Keratinocyte (primary cell): ENCODE results near the gene AP2A2. TPM values are rescaled to one million over a fixed set of nuclear protein-coding genes. Genes with fewer than 3 reads are reported as not detected.

ENCODE experiments used
- DNase-seq: peaks from one replicate; pipeline ENCODE4 v3.0.0-alpha.2; 2011; ENCODE audit warnings: low read depth, missing footprints, low spot score
- FAIRE-seq: peaks from 2 replicates; lab custom pipeline; 2011; peaks lifted over from hg19 to GRCh38; lab: Jason Lieb, UNC
- H2AFZ ChIP-seq: 2 replicates; pipeline ENCODE4 v1.6.0; 2012; ENCODE audit warnings: low read length, control low read depth, inconsistent platforms; ENCODE audit not compliant: control insufficient read depth
- H3K27ac ChIP-seq: 2 replicates; pipeline ENCODE4 v1.5.1; 2011; ENCODE audit warnings: low read length; ENCODE audit not compliant: control insufficient read depth, insufficient read depth
- H3K27me3 ChIP-seq: 3 replicates; pipeline ENCODE4 v1.6.0; 2011; ENCODE audit warnings: low read length; ENCODE audit not compliant: control insufficient read depth, insufficient read depth; ENCODE audit errors: extremely low read depth
- H3K36me3 ChIP-seq, 2 experiments: 2 replicates in 1 of 2; 3 replicates in 1 of 2; pipeline ENCODE4 v1.5.1; 2011; ENCODE audit warnings: low read length in 2 of 2, mild to moderate bottlenecking in 1 of 2; ENCODE audit not compliant: control insufficient read depth in 2 of 2, insufficient read depth in 2 of 2; ENCODE audit errors: extremely low read depth in 1 of 2
- H3K4me1 ChIP-seq: 3 replicates; pipeline ENCODE4 v1.5.1; 2011; ENCODE audit warnings: low read length; ENCODE audit not compliant: control insufficient read depth, insufficient read depth; ENCODE audit errors: extremely low read depth
- H3K4me2 ChIP-seq: 3 replicates; pipeline ENCODE4 v1.6.0; 2011; ENCODE audit warnings: low read depth, low read length; ENCODE audit not compliant: control insufficient read depth, insufficient read depth; ENCODE audit errors: extremely low read depth
- H3K4me3 ChIP-seq, 3 experiments: fragments of 200-600 bp in 1 of 3; sonication (generic) in 1 of 3; 2 replicates in 2 of 3; 3 replicates in 1 of 3; pipeline ENCODE4 v1.5.1; 2011 to 2016; ENCODE audit warnings: low read length in 3 of 3, mild to moderate bottlenecking in 3 of 3, control low read depth in 2 of 3, inconsistent platforms in 1 of 3, low read depth in 1 of 3, mixed read lengths in 1 of 3, mixed run types in 1 of 3, moderate library complexity in 1 of 3; ENCODE audit not compliant: control insufficient read depth in 2 of 3, insufficient read depth in 2 of 3; ENCODE audit errors: extremely low read depth in 1 of 3
- H3K79me2 ChIP-seq: 2 replicates; pipeline ENCODE4 v1.6.0; 2012; ENCODE audit warnings: low read length; ENCODE audit not compliant: control insufficient read depth, insufficient read depth
- H3K9ac ChIP-seq: 3 replicates; pipeline ENCODE4 v1.6.0; 2011; ENCODE audit warnings: low read length; ENCODE audit not compliant: control insufficient read depth, insufficient read depth; ENCODE audit errors: extremely low read depth
- H3K9me1 ChIP-seq: 3 replicates; pipeline ENCODE4 v1.6.0; 2011; ENCODE audit warnings: low read length; ENCODE audit not compliant: control insufficient read depth, insufficient read depth; ENCODE audit errors: extremely low read depth
- H3K9me3 ChIP-seq: 2 replicates; pipeline ENCODE4 v1.5.1; 2012; ENCODE audit warnings: low read depth, low read length; ENCODE audit not compliant: control insufficient read depth
- H4K20me1 ChIP-seq: 3 replicates; pipeline ENCODE4 v1.6.0; 2011; ENCODE audit warnings: low read length; ENCODE audit not compliant: control insufficient read depth, insufficient read depth; ENCODE audit errors: extremely low read depth
- EZH2 ChIP-seq: IDR thresholded peaks from one replicate; pipeline ENCODE4 v1.6.1; 2012; ENCODE audit warnings: inconsistent platforms, mild to moderate bottlenecking, low read length, moderate library complexity
- dilution Hi-C: fragments of 300-500 bp; cut with MboI; formaldehyde crosslinking; loops from one replicate; pipeline ENCODE4 v1.7.0; 2020; ENCODE audit warnings: low sequenced_read_pairs; ENCODE audit not compliant: extremely low pct_ligation_motif_present
- polyA plus RNA-seq, 5 experiments: library from polyadenylated mRNA; depleted of rRNA in 3 of 5; stranded (reverse) in 3 of 5; stranded (forward) in 1 of 5; unstranded in 1 of 5; fragments of >200 nt; gene quantifications; 1 replicate in 1 of 5; 2 replicates in 3 of 5; 3 replicates in 1 of 5; pipeline versions ENCODE4 v1.2.1 to v1.2.3, GENCODE V29; 2011 to 2012; ENCODE audit warnings: missing spikeins in 2 of 5, low read depth in 1 of 5, low replicate concordance in 1 of 5
- TF ChIP-seq, protein P1 (sequence below), 3 experiments: IDR thresholded peaks in 1 of 3; conservative IDR thresholded peaks in 1 of 3; optimal IDR thresholded peaks in 1 of 3; 2 replicates in 2 of 3; 3 replicates in 1 of 3; pipeline versions ENCODE3 to v1.5.1; 2011; ENCODE audit warnings: low read length in 3 of 3, mild to moderate bottlenecking in 3 of 3, moderate library complexity in 2 of 3, control low read depth in 1 of 3, inconsistent platforms in 1 of 3; ENCODE audit not compliant: insufficient read depth in 2 of 3; ENCODE audit errors: extremely low read depth in 1 of 3

Gene AP2A2
- polyA plus RNA-seq, 1 donor (not counting 4 experiments of a cell fraction or from before 2014, with no cell fraction given), result 47.8 TPM

DNA sequence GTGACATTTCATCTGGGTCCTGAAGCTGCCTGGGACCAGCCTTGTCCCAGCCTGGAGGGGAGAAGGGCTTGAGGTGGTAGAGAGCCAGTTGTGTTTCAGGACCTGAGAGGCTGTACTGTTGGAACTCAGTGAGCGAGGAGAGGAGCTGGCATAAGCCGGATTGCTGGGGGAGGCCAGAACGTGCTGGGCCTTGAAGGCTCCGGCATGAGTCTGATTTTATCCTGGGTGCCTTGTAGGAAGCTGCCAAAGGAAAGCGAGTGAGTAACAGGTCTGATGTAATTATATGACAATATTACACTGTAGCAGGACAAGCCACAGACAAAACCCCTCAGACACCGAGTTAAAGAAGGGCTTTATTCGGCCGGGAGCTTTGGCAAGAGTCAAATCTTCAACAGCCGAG lies 17.2 kb downstream of the AP2A2 start:
- TF ChIP-seq, protein P1, sequence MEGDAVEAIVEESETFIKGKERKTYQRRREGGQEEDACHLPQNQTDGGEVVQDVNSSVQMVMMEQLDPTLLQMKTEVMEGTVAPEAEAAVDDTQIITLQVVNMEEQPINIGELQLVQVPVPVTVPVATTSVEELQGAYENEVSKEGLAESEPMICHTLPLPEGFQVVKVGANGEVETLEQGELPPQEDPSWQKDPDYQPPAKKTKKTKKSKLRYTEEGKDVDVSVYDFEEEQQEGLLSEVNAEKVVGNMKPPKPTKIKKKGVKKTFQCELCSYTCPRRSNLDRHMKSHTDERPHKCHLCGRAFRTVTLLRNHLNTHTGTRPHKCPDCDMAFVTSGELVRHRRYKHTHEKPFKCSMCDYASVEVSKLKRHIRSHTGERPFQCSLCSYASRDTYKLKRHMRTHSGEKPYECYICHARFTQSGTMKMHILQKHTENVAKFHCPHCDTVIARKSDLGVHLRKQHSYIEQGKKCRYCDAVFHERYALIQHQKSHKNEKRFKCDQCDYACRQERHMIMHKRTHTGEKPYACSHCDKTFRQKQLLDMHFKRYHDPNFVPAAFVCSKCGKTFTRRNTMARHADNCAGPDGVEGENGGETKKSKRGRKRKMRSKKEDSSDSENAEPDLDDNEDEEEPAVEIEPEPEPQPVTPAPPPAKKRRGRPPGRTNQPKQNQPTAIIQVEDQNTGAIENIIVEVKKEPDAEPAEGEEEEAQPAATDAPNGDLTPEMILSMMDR (optimal IDR thresholded peaks at IDR 0.05 in 1 of 3, IDR thresholded peaks at IDR 0.05 in 1 of 3, conservative IDR thresholded peaks at IDR 0.05 in 1 of 3; ENCODE audit: extremely low read depth in 1 of 3, insufficient read depth in 2 of 3, low read length in 3 of 3), result no peak
- TF ChIP-seq EZH2, result no peak
- H3K4me2 ChIP-seq, result peak overlapping the region; percentile 60
- H3K79me2 ChIP-seq, result peaks cover 66% of the 10 kb centered on the region
- no peaks in the 10 kb centered on the region for H3K9me3 ChIP-seq
- peaks cover 2% of the 10 kb centered on the region for H3K9me1 ChIP-seq
- DNase-seq, result no peak
- peaks cover 5 to 7% of the 10 kb centered on the region in 2 experiments for H3K36me3 ChIP-seq
- no peaks in the 10 kb centered on the region for H3K27me3 ChIP-seq
- H4K20me1 ChIP-seq, result no peaks in the 10 kb centered on the region
- peak overlapping the region in 1 of 3 experiments; percentile 23 for H3K4me3 ChIP-seq
- H3K27ac ChIP-seq, result peak overlapping the region; percentile 74
- no peak overlapping the region for H2AFZ ChIP-seq
- dilution Hi-C loops, result no loop called here
- H3K9ac ChIP-seq, result peak overlapping the region; percentile 53
- H3K4me1 ChIP-seq, result peaks cover 15% of the 10 kb centered on the region
- no peak for FAIRE-seq

DNA sequence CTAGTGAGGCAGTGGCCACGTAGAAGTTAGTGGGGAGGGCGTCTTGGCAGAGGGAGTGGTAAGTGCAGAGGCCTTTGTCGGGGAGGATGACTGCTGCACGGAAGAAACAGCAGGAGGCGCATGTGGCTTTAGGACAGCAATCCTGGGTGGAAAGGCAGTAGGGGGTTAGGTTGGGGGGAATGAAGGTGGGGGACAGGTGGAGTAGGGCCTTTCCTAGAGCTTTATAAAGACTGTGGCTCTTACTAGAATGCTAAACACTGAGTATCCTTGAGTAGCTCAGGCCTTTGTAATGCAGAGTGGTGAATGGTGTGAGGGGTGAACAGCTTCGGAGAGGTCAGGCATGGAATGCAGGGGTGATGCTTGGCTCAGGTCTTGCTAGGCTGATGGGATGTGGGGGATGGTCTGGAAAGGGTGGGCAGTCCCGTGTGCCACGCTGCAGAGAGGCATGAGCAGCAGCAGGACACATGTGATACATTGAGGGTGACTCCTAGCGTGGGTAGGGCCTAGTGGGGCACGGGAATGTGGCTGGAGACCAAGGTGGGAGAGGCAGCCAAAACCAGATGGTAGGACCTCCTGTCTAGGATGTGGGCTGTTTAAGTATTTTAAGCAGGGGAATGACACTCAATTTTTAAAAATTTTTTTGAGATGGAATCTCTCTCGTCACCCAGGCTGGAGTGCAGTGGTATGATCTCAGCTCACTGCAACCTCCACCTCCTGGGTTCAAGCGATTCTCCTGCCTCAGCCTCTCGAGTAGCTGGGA lies 19.2 kb downstream of the AP2A2 start:
- DNase-seq, result no peak
- no peak overlapping the region for H3K9ac ChIP-seq
- H3K4me2 ChIP-seq, result no peak overlapping the region
- no peaks in the 10 kb centered on the region for H4K20me1 ChIP-seq
- peaks cover 2% of the 10 kb centered on the region for H3K9me1 ChIP-seq
- H2AFZ ChIP-seq, result no peak overlapping the region
- peaks cover 8% of the 10 kb centered on the region for H3K4me1 ChIP-seq
- H3K36me3 ChIP-seq, result peaks cover 7% of the 10 kb centered on the region in 2 experiments
- FAIRE-seq, result no peak
- H3K9me3 ChIP-seq, result no peaks in the 10 kb centered on the region
- TF ChIP-seq, protein P1 (optimal IDR thresholded peaks at IDR 0.05 in 1 of 3, IDR thresholded peaks at IDR 0.05 in 1 of 3, conservative IDR thresholded peaks at IDR 0.05 in 1 of 3; ENCODE audit: extremely low read depth in 1 of 3, insufficient read depth in 2 of 3, low read length in 3 of 3), result no peak
- no peak for TF ChIP-seq EZH2
- H3K27me3 ChIP-seq, result no peaks in the 10 kb centered on the region
- no peak overlapping the region for H3K4me3 ChIP-seq
- peaks cover 56% of the 10 kb centered on the region for H3K79me2 ChIP-seq
- dilution Hi-C loops, result no loop called here
- no peak overlapping the region for H3K27ac ChIP-seq
